Tibial artery (tissue), 4 donors: ENCODE data around the gene MTFP1.
A peak's percentile ranks its signal among the peaks of the same experiment; 100 is the strongest.

Source experiments
- DNase-seq, 2 donors: peaks; one replicate each; pipeline ENCODE4 v3.0.0-alpha.2; 2019
- H3K27ac ChIP-seq, 2 donors: fragments of 200-600 bp; sonication (generic) in 1 of 2; 1 replicate in 1 of 2; 2 replicates in 1 of 2; pipeline ENCODE4 v1.5.1; 2018 to 2019; ENCODE audit warnings: mild to moderate bottlenecking in 1 of 2
- H3K27me3 ChIP-seq, 2 donors: fragments of 200-600 bp; sonication (generic) in 1 of 2; one replicate each; pipeline versions ENCODE4 v1.5.1 to v1.6.0; 2016 to 2019
- H3K36me3 ChIP-seq, 3 donors: fragments of 200-600 bp; sonication (generic) in 2 of 3; one replicate each; pipeline ENCODE4 v1.5.1; 2016 to 2019; ENCODE audit warnings: mild to moderate bottlenecking in 2 of 3
- H3K4me1 ChIP-seq, 4 donors: fragments of 200-600 bp; sonication (generic) in 2 of 4; 1 replicate in 3 of 4; 2 replicates in 1 of 4; pipeline ENCODE4 v1.5.1; 2016 to 2019
- H3K4me3 ChIP-seq, 2 donors: fragments of 200-600 bp; sonication (generic) in 1 of 2; 1 replicate in 1 of 2; 2 replicates in 1 of 2; pipeline ENCODE4 v1.5.1; 2018 to 2019; ENCODE audit warnings: mild to moderate bottlenecking in 2 of 2
- H3K9me3 ChIP-seq, 3 donors: fragments of 200-600 bp; sonication (generic) in 1 of 3; one replicate each; pipeline ENCODE4 v1.5.1; 2016 to 2019
- CTCF ChIP-seq, 2 experiments: fragments of 200-600 bp in 1 of 2; fragments of 450-650 bp in 1 of 2; IDR thresholded peaks; one replicate each; pipeline ENCODE4 v1.5.1; 2017 to 2019; ENCODE audit warnings: antibody characterized with exemption in 2 of 2, mild to moderate bottlenecking in 1 of 2, moderate library complexity in 1 of 2
- intact Hi-C: fragments of 100-400 bp; cut with DNase I; formaldehyde crosslinking; loops from one replicate; pipeline ENCODE4 v1.15.0; 2023; ENCODE audit warnings: low total_unique reads

Gene MTFP1

GRCh38 chr22:30393322-30393680, 32.3 kb upstream of the MTFP1 start:
- H3K27ac ChIP-seq, result no peak overlapping the region
- H3K36me3 ChIP-seq, result no peaks in the 10 kb centered on the region
- H3K27me3 ChIP-seq, result peaks cover 3 to 46% of the 10 kb centered on the region in 2 donors
- TF ChIP-seq CTCF (IDR thresholded peaks at IDR 0.05), result no peak
- intact Hi-C loops, result no loop called here
- H3K4me3 ChIP-seq, result no peak overlapping the region
- no peak for DNase-seq
- H3K4me1 ChIP-seq, result peaks cover 0 to 23% (median 15%) of the 10 kb centered on the region in 4 donors
- no peaks in the 10 kb centered on the region for H3K9me3 ChIP-seq

- Histone ChIP-seq H3K4me3 (no peak overlapping the region), H3K27ac (no peak overlapping the region), H3K4me1 (peaks cover 0 to 28% (median 17%) of the 10 kb centered on the region in 4 donors), H3K27me3 (peaks cover 3 to 50% of the 10 kb centered on the region in 2 donors), H3K9me3 (no peaks in the 10 kb centered on the region), H3K36me3 (no peaks in the 10 kb centered on the region)
- intact Hi-C loops, result no loop called here
- no peak for TF ChIP-seq CTCF (IDR thresholded peaks at IDR 0.05)
- no peak for DNase-seq
These were observed 31.7 kb upstream of the MTFP1 start for GRCh38 chr22:30393885-30394284.

- H3K4me1 ChIP-seq, result peaks cover 0 to 36% (median 21%) of the 10 kb centered on the region in 4 donors
- DNase-seq, result peak; percentile 70 to 83
- H3K27ac ChIP-seq, result peak within 1 kb of the TSS; percentile 51 to 56
- no peaks in the 10 kb centered on the region for H3K36me3 ChIP-seq
- peaks cover 3 to 50% of the 10 kb centered on the region in 2 donors for H3K27me3 ChIP-seq
- peak within 1 kb of the TSS; percentile 50 to 61 for H3K4me3 ChIP-seq
- no peaks in the 10 kb centered on the region for H3K9me3 ChIP-seq
- intact Hi-C loops, result no loop called here
- no peak for TF ChIP-seq CTCF (IDR thresholded peaks at IDR 0.05)
These were observed 28.5 kb upstream of the MTFP1 start, which contains the start of gene SEC14L2 for GRCh38 chr22:30396871-30397655. Gene SEC14L2 (plus strand): TSS chr22:30397018. CDS start chr22:30397117, 99 bp downstream.

- no peak for TF ChIP-seq CTCF (IDR thresholded peaks at IDR 0.05)
- intact Hi-C loops, result no loop called here
These were observed 27.6 kb upstream of the MTFP1 start for GRCh38 chr22:30397656-30398635.

More at GRCh38 chr22:30397656-30398635, 27.6 kb upstream of the MTFP1 start:
- no peaks in the 10 kb centered on the region for H3K36me3 ChIP-seq
- peak overlapping the region; percentile 50 to 61 for H3K4me3 ChIP-seq
- no peaks in the 10 kb centered on the region for H3K9me3 ChIP-seq
- peak overlapping the region; percentile 51 to 56 for H3K27ac ChIP-seq
- no peak for DNase-seq
- peaks cover 3 to 43% of the 10 kb centered on the region in 2 donors for H3K27me3 ChIP-seq
- H3K4me1 ChIP-seq, result peaks cover 0 to 40% (median 21%) of the 10 kb centered on the region in 4 donors
